HepG2 (cell line): ENCODE results near the gene GPR143. TPM values are rescaled to one million over a fixed set of nuclear protein-coding genes. Genes with fewer than 3 reads are reported as not detected.

Experiments
- ATAC-seq: fragments of 200-7000 bp; cut with Tn5 transposase; 3 replicates; pipeline ENCODE4 v1.9.1; 2020; ENCODE audit warnings: mild to moderate bottlenecking, moderate library complexity
- BruUV-seq: library from RNA; stranded (reverse); fragments of 400-500 nt; replicated peaks from 2 replicates; lab custom pipeline; 2021; lab: Mats Ljungman, UMichigan
- CTCF ChIA-PET: fragments of 300-600 bp; formaldehyde crosslinking; extraction: SDS; loops from one replicate; lab custom pipeline; 2021; ENCODE audit warnings: low total read pairs, inconsistent platforms, low intra/inter-chr PET ratio; lab: Yijun Ruan, JAX
- POLR2A ChIA-PET: fragments of 350-600 bp; sonication (Branson Sonifier 250); formaldehyde crosslinking; loops from one replicate; lab custom pipeline; 2020; ENCODE audit warnings: antibody characterized with exemption, inconsistent platforms; lab: Yijun Ruan, JAX
- DNase-seq: peaks from one replicate; pipeline ENCODE4 v3.0.0-alpha.2; 2015; ENCODE audit warnings: low spot score
- FAIRE-seq: peaks from 3 replicates; lab custom pipeline; 2011; peaks lifted over from hg19 to GRCh38; lab: Jason Lieb, UNC
- H2AFZ ChIP-seq: one replicate; pipeline ENCODE4 v1.6.1; 2011; ENCODE audit warnings: low read length, inconsistent platforms
- H3K27ac ChIP-seq: fragments of 300-600 bp; 3 replicates; pipeline ENCODE4 v1.8.0; 2011; ENCODE audit warnings: mixed run types, mild to moderate bottlenecking, mixed read lengths, low read length, inconsistent platforms; ENCODE audit not compliant: insufficient read depth; ENCODE audit errors: extremely low read length
- H3K27me3 ChIP-seq, 2 experiments: fragments of 200-600 bp in 1 of 2; 2 replicates in 1 of 2; 3 replicates in 1 of 2; pipeline versions ENCODE4 v1.6.0 to v1.8.0; 2011; ENCODE audit warnings: low read length in 2 of 2, mild to moderate bottlenecking in 2 of 2, moderate library complexity in 2 of 2, inconsistent platforms in 1 of 2; ENCODE audit not compliant: insufficient read depth in 2 of 2, control insufficient read depth in 1 of 2
- H3K36me3 ChIP-seq, 2 experiments: fragments of 200-600 bp in 1 of 2; replicated peaks in 1 of 2; 2 replicates in 1 of 2; 3 replicates in 1 of 2; pipeline versions ENCODE4 v1.5.1 to v1.8.0; 2011; ENCODE audit warnings: low read length in 2 of 2, inconsistent platforms in 1 of 2; ENCODE audit not compliant: insufficient read depth in 2 of 2, control insufficient read depth in 1 of 2
- H3K4me1 ChIP-seq: 2 replicates; pipeline ENCODE4 v1.5.1; 2012; ENCODE audit warnings: low read length, inconsistent platforms; ENCODE audit not compliant: insufficient read depth
- H3K4me2 ChIP-seq: 2 replicates; pipeline ENCODE4 v1.6.0; 2011; ENCODE audit warnings: low read depth, low read length, inconsistent platforms
- H3K4me3 ChIP-seq, 3 experiments: fragments of 200-600 bp in 1 of 3; sonication (generic), shearing (Covaris generic) in 1 of 3; replicated peaks in 1 of 3; 2 replicates each; pipeline ENCODE4 v1.5.1; 2011 to 2016; ENCODE audit warnings: low read length in 3 of 3, inconsistent platforms in 2 of 3, low read depth in 2 of 3, mild to moderate bottlenecking in 2 of 3, control low read depth in 1 of 3, mixed read lengths in 1 of 3; ENCODE audit not compliant: insufficient read depth in 1 of 3
- H3K79me2 ChIP-seq: one replicate; pipeline ENCODE4 v1.6.1; 2011; ENCODE audit warnings: low read length, inconsistent platforms; ENCODE audit not compliant: insufficient read depth
- H3K9ac ChIP-seq: 2 replicates; pipeline ENCODE4 v1.6.0; 2011; ENCODE audit warnings: mild to moderate bottlenecking, low read depth, low read length, inconsistent platforms; ENCODE audit not compliant: insufficient read depth
- H3K9me3 ChIP-seq: 2 replicates; pipeline ENCODE4 v1.5.1; 2012; ENCODE audit warnings: mild to moderate bottlenecking, low read length
- H4K20me1 ChIP-seq: 2 replicates; pipeline ENCODE4 v1.6.0; 2011; ENCODE audit warnings: inconsistent platforms, mild to moderate bottlenecking, low read length, moderate library complexity; ENCODE audit not compliant: insufficient read depth
- BHLHE40 ChIP-seq: IDR thresholded peaks from 2 replicates; pipeline ENCODE4 v1.6.1; 2011; ENCODE audit warnings: low read length, improper control_type of control experiment
- CHD2 ChIP-seq: IDR thresholded peaks from 2 replicates; pipeline ENCODE4 v1.6.1; 2011; ENCODE audit warnings: low read depth, low read length, improper control_type of control experiment
- HOXA9 ChIP-seq: sonication (generic); formaldehyde crosslinking; IDR thresholded peaks from 2 replicates; pipeline ENCODE4 v1.8.1; 2022; ENCODE audit warnings: missing genetic modification reagents, mild to moderate bottlenecking, moderate library complexity, borderline replicate concordance
- MED8 ChIP-seq: sonication (generic); formaldehyde crosslinking; IDR thresholded peaks from 2 replicates; pipeline ENCODE4 v1.8.1; 2023; ENCODE audit warnings: mild to moderate bottlenecking, missing genetic modification reagents; ENCODE audit not compliant: insufficient replicate concordance
- NPAS2 ChIP-seq: sonication (generic); formaldehyde crosslinking; IDR thresholded peaks from 2 replicates; pipeline ENCODE4 v1.8.0; 2022; ENCODE audit warnings: mild to moderate bottlenecking, missing genetic modification reagents, borderline replicate concordance
- NR1H2 ChIP-seq: sonication (generic); formaldehyde crosslinking; IDR thresholded peaks from 2 replicates; pipeline ENCODE4 v1.8.1; 2022; ENCODE audit warnings: low read depth, missing genetic modification reagents, borderline replicate concordance
- PRPF4 ChIP-seq: fragments of 200-400 bp; formaldehyde crosslinking; IDR thresholded peaks from 2 replicates; pipeline ENCODE4 v1.6.1; 2016; ENCODE audit warnings: low read length, low read depth; ENCODE audit not compliant: poor library complexity, severe bottlenecking
- SKI ChIP-seq: fragments of 450-650 bp; IDR thresholded peaks from one replicate; pipeline ENCODE4 v1.6.1; 2018; ENCODE audit warnings: mild to moderate bottlenecking; ENCODE audit not compliant: partially characterized antibody
- TAF1 ChIP-seq: sonication (generic); formaldehyde crosslinking; IDR thresholded peaks from 2 replicates; pipeline ENCODE4 v1.4.0; 2020; ENCODE audit warnings: missing genetic modification reagents
- TCF7 ChIP-seq: sonication (generic); IDR thresholded peaks from 2 replicates; pipeline ENCODE4 v1.6.1; 2016; ENCODE audit warnings: antibody characterized with exemption, low read depth
- ZNF207 ChIP-seq: fragments of 450-650 bp; IDR thresholded peaks from 2 replicates; pipeline ENCODE4 v1.6.1; 2016; ENCODE audit warnings: antibody characterized with exemption, borderline replicate concordance
- ZNF563 ChIP-seq: sonication (generic); formaldehyde crosslinking; IDR thresholded peaks from 2 replicates; pipeline ENCODE4 v1.8.0; 2022; ENCODE audit warnings: mild to moderate bottlenecking, moderate library complexity, missing genetic modification reagents
- ZNF589 ChIP-seq: sonication (generic); formaldehyde crosslinking; conservative IDR thresholded peaks from 2 replicates; pipeline ENCODE4 v1.8.0; 2022; ENCODE audit warnings: mild to moderate bottlenecking, moderate library complexity, missing genetic modification reagents
- ZNF709 ChIP-seq: sonication (generic); formaldehyde crosslinking; IDR thresholded peaks from 2 replicates; pipeline ENCODE4 v1.5.0; 2020; ENCODE audit warnings: mild to moderate bottlenecking, missing genetic modification reagents
- ZNF773 ChIP-seq: sonication (generic); formaldehyde crosslinking; IDR thresholded peaks from 2 replicates; pipeline ENCODE4 v1.4.0; 2020; ENCODE audit warnings: missing genetic modification reagents, borderline replicate concordance
- ZNF83 ChIP-seq: sonication (generic); formaldehyde crosslinking; IDR thresholded peaks from 2 replicates; pipeline ENCODE4 v1.4.0; 2020; ENCODE audit warnings: missing genetic modification reagents, mild to moderate bottlenecking, borderline replicate concordance
- ZSCAN29 ChIP-seq: sonication (generic); formaldehyde crosslinking; conservative IDR thresholded peaks from 2 replicates; pipeline ENCODE4 v1.4.0; 2020; ENCODE audit warnings: mild to moderate bottlenecking, missing genetic modification reagents
- WGBS: methylation state at CpG from one replicate; pipeline ENCODE4 v1.1.6; 2017; ENCODE audit warnings: low lambda C conversion rate; 5-methylcytosine and 5-hydroxymethylcytosine counted together
- in situ Hi-C: cut with HindIII; loops from 2 replicates; pipeline ENCODE4 v1.10.0; 2017; ENCODE audit warnings: low pct_unique_long_range_greater_than_20kb; ENCODE audit not compliant: extremely low pct_ligation_motif_present
- intact Hi-C: fragments of 100-400 bp; cut with micrococcal nuclease; formaldehyde crosslinking; loops from one replicate; pipeline ENCODE4 v1.10.0; 2022; ENCODE audit not compliant: unreplicated experiment
- polyA plus RNA-seq, 8 experiments: library from polyadenylated mRNA; depleted of rRNA in 3 of 8; stranded (reverse) in 7 of 8; unstranded in 1 of 8; fragments of >200 nt; fragmentation: Illumina TruSeq in 4 of 8; extraction: Trizol in 4 of 8; gene quantifications; 2 replicates each; pipeline versions ENCODE4 v1.2.1 to v1.2.3, GENCODE V29; 2011 to 2016; ENCODE audit warnings: low read depth in 4 of 8, missing spikeins in 1 of 8, mixed read lengths in 1 of 8; ENCODE audit not compliant: insufficient read depth in 1 of 8
- total RNA-seq, 5 experiments: library from RNA; depleted of rRNA; stranded (reverse); fragments of >200 nt; fragmentation: Illumina TruSeq; extraction: Trizol; gene quantifications; 2 replicates each; pipeline ENCODE4 v1.2.3, GENCODE V29; 2016; ENCODE audit warnings: low read depth in 1 of 5
- TF ChIP-seq, protein P1 (sequence below): sonication (generic); formaldehyde crosslinking; IDR thresholded peaks from 2 replicates; pipeline ENCODE4 v1.5.0; 2020; ENCODE audit warnings: mild to moderate bottlenecking, missing genetic modification reagents
- TF ChIP-seq, protein P2 (sequence below): sonication (generic); formaldehyde crosslinking; IDR thresholded peaks from 2 replicates; pipeline ENCODE4 v1.5.0; 2020; ENCODE audit warnings: missing genetic modification reagents
- TF ChIP-seq, protein P3 (sequence below): sonication (generic); formaldehyde crosslinking; IDR thresholded peaks from 2 replicates; pipeline ENCODE4 v1.8.1; 2023; ENCODE audit warnings: mild to moderate bottlenecking, inconsistent platforms, moderate library complexity, missing genetic modification reagents, borderline replicate concordance

The GPR143 gene
- total and polyA plus RNA-seq, 2 of the 13 experiments (the other 11 are each of a cell fraction or from before 2014, with no cell fraction given), result 0.30 to 0.89 TPM

DNA sequence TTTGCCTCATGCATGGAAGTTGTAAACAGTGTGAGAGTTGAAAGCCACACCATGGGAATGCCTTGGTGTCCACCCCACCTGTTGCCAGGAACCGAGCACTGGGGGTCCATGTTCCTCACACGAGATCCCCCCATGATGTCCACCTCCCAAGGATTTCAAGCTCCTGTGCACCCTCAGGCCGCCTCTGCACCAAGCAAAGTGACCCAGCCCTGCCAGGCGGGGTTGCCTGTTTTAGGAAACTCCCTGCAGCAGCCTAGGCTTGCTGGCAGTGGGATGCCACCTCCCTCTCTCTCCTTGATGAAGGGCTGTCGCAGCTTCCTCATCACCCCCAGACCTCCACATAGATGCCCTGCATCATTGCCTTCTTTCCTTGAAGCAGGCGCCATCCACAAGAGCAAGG lies 82.8 kb downstream of the GPR143 start:
- no peaks in the 10 kb centered on the region for H3K79me2 ChIP-seq
- POLR2A ChIA-PET, result no interaction called here
- 80% methylated on average over 1 of the region's 6 CpGs for WGBS
- H3K27me3 ChIP-seq, result no peaks in the 10 kb centered on the region
- no peak overlapping the region for H2AFZ ChIP-seq
- no peak overlapping the region for H3K9ac ChIP-seq
- H3K4me2 ChIP-seq, result no peak overlapping the region
- no peak for FAIRE-seq
- H4K20me1 ChIP-seq, result no peaks in the 10 kb centered on the region
- H3K4me1 ChIP-seq, result no peaks in the 10 kb centered on the region
- intact Hi-C loops (no loop called here), in situ Hi-C loops (no loop called here)
- peaks cover 4 to 15% of the 10 kb centered on the region in 2 experiments; a peak in 3 of 5 replicates for H3K36me3 ChIP-seq
- no TSS peak for BruUV-seq
- no peaks in the 10 kb centered on the region for H3K9me3 ChIP-seq
- no peak overlapping the region for H3K4me3 ChIP-seq
- H3K27ac ChIP-seq, result no peak overlapping the region
- TF ChIP-seq NPAS2, result no peak
- TF ChIP-seq, protein P1, sequence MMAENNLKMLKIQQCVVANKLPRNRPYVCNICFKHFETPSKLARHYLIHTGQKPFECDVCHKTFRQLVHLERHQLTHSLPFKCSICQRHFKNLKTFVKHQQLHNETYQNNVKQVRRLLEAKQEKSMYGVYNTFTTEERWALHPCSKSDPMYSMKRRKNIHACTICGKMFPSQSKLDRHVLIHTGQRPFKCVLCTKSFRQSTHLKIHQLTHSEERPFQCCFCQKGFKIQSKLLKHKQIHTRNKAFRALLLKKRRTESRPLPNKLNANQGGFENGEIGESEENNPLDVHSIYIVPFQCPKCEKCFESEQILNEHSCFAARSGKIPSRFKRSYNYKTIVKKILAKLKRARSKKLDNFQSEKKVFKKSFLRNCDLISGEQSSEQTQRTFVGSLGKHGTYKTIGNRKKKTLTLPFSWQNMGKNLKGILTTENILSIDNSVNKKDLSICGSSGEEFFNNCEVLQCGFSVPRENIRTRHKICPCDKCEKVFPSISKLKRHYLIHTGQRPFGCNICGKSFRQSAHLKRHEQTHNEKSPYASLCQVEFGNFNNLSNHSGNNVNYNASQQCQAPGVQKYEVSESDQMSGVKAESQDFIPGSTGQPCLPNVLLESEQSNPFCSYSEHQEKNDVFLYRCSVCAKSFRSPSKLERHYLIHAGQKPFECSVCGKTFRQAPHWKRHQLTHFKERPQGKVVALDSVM, result no peak
- no peak for TF ChIP-seq CHD2
- no peak for TF ChIP-seq SKI
- TF ChIP-seq ZNF207, result no peak
- no peak for TF ChIP-seq TAF1 (CRISPR knock-in tag)
- no peak for TF ChIP-seq ZNF709 (CRISPR knock-in tag)
- TF ChIP-seq HOXA9 (CRISPR knock-in tag), result no peak
- TF ChIP-seq ZNF773 (CRISPR knock-in tag), result no peak
- no peak for TF ChIP-seq ZNF83 (CRISPR knock-in tag)
- TF ChIP-seq, protein P2, sequence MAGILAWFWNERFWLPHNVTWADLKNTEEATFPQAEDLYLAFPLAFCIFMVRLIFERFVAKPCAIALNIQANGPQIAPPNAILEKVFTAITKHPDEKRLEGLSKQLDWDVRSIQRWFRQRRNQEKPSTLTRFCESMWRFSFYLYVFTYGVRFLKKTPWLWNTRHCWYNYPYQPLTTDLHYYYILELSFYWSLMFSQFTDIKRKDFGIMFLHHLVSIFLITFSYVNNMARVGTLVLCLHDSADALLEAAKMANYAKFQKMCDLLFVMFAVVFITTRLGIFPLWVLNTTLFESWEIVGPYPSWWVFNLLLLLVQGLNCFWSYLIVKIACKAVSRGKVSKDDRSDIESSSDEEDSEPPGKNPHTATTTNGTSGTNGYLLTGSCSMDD (CRISPR knock-in tag), result no peak
- no peak for TF ChIP-seq ZNF589 (CRISPR knock-in tag)
- no peak for TF ChIP-seq TCF7
- TF ChIP-seq ZNF563 (CRISPR knock-in tag), result no peak
- TF ChIP-seq PRPF4, result no peak
- TF ChIP-seq ZSCAN29 (CRISPR knock-in tag), result no peak
- TF ChIP-seq MED8 (CRISPR knock-in tag), result no peak
- TF ChIP-seq, protein P3, sequence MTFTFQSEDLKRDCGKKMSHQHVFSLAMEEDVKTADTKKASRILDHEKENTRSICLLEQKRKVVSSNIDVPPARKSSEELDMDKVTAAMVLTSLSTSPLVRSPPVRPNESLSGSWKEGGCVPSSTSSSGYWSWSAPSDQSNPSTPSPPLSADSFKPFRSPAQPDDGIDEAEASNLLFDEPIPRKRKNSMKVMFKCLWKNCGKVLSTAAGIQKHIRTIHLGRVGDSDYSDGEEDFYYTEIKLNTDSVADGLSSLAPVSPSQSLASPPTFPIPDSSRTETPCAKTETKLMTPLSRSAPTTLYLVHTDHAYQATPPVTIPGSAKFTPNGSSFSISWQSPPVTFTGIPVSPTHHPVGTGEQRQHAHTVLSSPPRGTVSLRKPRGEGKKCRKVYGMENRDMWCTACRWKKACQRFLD, result no peak
- TF ChIP-seq BHLHE40, result no peak
- no peak for TF ChIP-seq NR1H2
- DNase-seq, result no peak
- no peak for ATAC-seq
- CTCF ChIA-PET, result no interaction called here
